Kidney capillary endothelial cell (primary cell): ENCODE data around the gene KERA.
"Not testable (repeated sequence)": the region's sequence is repeated elsewhere in the genome, so short reads cannot be mapped to it uniquely, and the experiment has no call there.

Source experiments
- DNase-seq: peaks from one replicate; pipeline ENCODE4 v3.0.0-alpha.2; 2018; ENCODE audit warnings: low spot score

KERA gene

DNA sequence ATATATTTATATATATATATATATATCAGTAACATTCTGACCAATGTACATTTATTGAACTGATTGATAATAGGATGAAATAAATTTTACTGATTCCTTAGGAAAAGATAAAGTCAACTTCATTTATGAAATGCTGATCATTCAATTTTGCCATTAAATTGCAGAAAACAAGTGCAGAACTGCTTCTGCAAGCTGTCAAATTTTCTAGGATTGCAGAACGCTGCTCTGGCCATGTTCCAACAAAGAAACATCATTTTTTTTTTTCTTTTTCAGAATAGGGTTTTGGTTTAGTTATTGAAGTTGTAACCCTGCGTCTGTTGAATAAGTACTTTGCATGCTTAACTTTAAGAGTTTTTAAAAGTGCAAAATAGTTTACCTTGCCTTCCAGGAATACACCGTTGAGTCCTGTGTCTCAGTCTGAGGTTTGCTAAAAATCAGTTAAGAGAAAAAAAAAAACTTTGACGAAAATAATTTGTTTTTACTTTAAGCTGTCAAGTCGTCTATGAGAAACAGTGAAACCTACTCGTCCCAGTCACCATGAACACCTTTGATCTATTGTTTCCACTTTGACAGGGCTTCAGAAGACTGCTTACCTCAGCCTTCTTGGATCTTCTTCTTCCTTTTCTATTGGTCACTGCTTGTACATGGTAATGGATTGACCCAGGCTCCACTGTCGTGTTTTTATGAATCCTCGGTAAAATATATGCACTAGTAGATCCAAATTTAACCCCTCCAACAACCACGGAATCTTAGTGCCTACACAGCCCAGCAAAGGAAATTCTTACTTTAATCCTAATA lies at the start of gene KERA:
Gene KERA, minus strand, starts transcription at position 657 of the 798 bp plus-strand sequence. CDS start 1,743 bp downstream, outside the sequence.
- DNase-seq: no peak

- DNase-seq: no peak
Measured at GRCh38 chr12:91106283-91106682, 48.5 kb upstream of the KERA start.

- DNase-seq: no peak
Measured at GRCh38 chr12:91105807-91106206, 48.0 kb upstream of the KERA start.

DNA sequence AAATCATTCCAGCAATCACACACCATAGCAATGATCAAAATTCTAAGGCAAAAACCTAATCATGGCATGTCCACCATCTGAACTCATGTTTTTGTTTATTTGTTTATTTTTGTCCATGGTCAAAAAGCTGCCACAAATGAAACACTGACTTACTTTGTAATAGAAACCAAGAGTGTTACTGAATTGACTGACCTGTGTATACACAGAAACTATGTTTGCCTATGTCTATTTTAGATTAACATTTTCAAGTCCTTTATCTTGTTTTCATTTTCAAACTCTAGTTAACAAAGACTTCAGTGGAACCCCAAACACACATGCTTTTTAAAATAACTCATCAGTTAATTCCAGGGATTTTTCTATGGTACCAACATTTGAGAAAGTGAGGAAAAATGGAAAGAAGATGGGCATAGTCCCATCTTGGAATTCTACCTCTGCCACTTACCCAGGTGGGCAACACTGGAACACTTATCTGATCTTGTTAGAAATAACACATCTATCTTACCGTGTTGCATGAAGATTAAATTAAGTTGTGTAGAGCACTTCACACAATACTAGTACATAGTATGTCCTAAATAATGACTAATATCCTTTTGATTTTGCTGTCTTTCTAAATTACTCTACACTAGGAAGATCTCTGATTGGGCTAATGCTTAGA lies 47.1 kb upstream of the KERA start:
- no peak for DNase-seq

- no peak for DNase-seq
Measured at GRCh38 chr12:91103624-91104023, 45.8 kb upstream of the KERA start.

DNA sequence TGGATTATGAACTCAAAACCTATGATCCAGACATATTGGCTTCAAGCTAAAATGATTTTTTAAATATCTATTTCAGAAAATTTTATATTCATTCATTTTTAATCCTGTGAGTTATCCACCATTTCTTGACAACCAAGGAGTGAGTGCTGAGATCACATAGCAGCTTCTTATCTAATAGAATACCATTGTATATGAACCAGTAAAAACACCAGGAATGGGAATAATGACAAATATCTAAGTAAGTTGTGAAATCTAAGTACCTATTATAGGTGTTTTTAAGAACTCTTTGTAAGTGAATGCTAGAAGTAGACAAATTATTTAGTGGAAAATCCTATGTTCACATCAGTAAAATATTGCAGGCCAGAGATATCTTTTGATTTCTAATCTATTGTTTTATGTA lies 45.3 kb upstream of the KERA start:
- no peak for DNase-seq

DNA sequence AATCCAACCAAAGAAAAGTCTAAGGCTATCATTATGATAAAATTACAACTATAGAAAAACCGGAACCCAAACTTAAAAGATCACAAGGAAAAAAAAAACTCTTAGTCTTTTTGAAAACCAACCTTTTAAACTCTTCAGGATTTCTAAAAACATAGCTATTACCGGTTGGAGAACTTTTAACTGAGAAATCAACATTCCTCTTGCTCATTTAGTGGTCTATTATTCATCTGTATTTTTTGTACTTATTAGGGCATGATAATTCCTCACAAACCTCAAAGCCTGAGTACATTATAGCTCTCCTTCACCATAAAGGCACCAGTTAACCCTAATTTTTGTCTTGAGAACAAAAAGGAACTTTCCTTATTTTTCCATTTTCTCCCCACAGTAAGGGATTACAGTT lies 43.1 kb upstream of the KERA start:
- no peak for DNase-seq

DNA sequence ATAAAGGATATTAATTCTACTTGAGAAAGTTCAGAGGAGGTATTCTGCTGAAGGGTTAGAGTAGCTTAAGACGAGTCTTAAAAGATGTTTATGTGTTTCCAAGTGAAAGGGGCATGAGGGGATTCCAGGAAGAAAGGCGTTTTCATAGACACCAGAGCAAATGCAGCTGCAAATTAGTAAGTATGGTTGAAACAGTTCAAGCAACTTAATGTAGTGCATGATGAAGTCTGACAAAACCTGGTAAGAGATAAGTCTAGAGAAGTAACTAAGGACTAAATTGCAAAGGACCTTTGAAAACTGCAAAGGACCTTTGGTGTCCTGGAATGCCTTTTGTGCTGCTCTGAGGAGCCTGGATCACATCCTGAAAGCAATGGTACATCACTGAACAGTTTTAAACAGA lies 42.0 kb upstream of the KERA start:
- DNase-seq: no peak

DNA sequence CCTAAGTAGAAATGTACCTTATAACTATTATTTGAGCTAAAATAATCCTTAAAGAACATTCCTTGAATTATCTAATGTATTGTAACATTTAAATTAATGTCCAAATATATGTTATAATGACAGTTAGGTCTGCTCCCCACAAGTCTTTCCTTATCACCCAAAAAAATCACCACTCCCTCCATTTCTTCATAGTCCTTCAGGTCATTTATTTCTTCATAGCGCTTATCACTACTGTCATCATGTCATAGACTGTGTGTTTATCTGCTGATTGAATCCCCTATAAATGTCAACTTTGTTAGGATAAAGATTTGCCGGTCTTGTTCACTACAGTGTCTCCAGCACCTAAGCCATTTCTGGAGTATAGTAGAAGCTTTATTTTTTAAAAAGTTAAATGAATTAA lies 41.5 kb upstream of the KERA start:
- DNase-seq: no peak

- DNase-seq: no peak
Measured at GRCh38 chr12:91098941-91099340, 41.1 kb upstream of the KERA start.

- no peak for DNase-seq
Measured at GRCh38 chr12:91098461-91098860, 40.6 kb upstream of the KERA start.

DNA sequence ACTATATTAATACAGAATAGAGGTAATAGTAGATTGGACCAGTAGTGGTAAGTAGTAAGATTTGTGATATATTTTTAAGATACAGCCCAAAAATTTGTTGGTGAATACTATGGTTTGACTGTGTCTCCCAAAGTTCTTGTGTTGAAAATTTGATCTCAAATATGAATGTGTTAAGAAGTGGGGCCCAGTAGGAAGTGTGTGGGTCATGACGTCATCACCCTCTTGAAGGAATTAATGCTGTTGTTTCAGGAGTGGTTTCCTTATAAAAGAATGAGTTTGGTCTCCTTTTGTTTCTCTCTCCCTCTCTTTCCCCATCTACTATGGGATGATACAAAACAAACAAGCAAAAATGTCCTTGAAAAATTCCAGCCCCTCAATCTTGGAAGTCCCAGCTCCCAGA lies 37.1 kb upstream of the KERA start:
- no peak for DNase-seq

GRCh38 chr12:91094032-91094662 lies 36.3 kb upstream of the KERA start:
- DNase-seq: no peak

- no peak for DNase-seq
Measured at GRCh38 chr12:91093341-91093740, 35.5 kb upstream of the KERA start.

- DNase-seq: no peak
Measured at GRCh38 chr12:91091916-91092715, 34.3 kb upstream of the KERA start.

GRCh38 chr12:91089953-91090352 lies 32.1 kb upstream of the KERA start:
- not testable (repeated sequence) for DNase-seq

GRCh38 chr12:91080041-91080440 lies 22.2 kb upstream of the KERA start:
- DNase-seq: no peak

DNA sequence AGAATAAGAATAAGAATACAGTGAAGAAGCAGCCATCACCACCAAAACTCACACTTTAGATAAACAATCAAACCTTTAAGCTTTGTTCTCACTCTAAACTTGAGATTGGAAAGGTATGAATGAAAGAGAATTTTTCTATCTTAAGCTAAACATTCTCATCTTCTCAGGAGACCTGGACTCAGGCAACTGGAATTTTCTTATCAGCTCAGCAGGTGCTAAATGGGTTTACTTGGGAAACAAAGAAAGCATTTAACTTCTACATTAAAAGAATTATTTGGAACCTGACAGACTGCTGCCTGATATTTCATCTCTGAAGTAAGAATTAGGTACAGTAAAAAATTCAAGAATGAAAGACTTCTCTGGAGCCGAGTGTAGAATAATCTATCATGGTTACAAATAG lies 20.7 kb upstream of the KERA start:
- DNase-seq: no peak

DNA sequence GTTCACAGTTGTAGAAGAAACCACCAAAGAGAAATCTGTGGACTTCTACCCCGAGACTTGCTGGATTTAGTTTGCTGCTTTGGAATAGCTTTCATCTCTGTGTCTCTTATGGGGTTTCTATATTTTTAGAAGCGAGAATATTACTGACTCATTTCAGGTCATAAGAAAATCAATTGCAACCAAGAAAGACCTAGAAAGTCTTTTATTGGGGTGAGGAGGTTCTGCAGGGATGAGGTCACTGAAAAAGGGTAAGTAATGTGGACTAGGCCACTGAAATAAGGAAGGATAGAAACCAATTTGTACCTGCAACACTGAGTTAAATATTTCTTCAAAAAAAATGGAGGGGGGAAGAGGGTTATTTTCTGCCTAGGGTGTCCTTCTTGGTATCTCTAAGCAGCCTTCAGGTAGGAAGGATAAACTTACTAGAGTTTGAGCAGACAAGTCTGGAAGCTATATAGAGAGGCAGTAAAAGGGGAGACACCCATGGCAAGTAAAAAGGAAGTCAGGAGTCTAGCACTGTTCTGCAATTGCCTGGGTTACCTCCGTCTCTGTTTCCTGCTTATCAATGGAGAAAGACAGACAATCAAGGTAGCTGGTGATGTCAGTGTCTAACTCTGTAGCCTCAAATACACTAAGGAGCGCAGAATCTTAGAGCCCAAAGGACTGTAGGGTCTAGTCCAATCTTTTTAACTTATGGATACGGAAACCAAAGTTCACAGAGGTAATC lies 19.6 kb upstream of the KERA start:
- DNase-seq: no peak

DNA sequence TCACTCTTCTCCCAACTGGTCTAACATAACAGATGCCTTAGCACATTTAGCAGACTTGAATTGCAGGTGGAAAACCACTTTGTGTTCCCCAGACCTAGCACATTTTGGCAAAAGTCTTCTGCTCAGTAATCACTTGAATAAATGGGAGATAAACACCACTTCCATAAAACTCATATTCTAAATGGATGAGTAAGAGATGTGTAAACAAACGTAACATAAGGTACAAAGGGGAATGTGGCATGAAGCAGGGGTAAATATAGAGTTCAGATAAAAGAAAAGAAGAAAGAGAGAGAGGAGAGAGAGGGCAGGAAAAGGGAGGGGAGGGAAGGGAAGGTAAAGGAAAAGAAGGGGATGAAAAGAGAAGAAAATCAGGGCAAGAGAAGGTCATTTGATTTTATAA lies 17.0 kb upstream of the KERA start:
- DNase-seq: no peak

DNA sequence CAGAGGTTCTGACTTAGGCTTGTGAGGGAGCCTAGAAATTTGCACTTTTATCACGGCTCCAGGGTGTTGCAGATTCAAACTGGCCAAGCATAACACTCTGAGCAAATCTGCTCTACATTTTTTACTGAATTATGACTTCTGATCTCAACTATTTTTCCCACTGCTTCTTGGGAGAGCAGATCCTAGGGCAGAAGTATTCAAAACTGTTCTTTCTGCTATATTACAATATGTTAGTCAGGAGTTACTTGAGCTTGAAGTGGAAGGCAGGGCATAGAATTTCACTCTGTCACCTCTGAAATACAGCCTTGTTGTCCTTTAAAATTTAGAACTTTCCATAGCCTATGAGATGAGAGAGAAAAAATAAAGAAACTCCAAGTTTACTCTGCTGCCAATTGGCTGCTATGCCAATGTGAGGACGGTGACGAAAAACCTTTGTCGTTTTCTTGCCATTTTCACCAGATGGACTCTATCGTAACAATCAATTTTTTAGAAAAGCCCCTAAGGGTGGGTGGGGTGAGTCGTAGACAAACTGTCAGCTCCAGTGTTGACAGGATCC lies 16.4 kb upstream of the KERA start:
- DNase-seq: no peak
